GM12801 (cell line): ENCODE measurements around the gene CEMP1.

Source experiments
- CTCF ChIP-seq: IDR thresholded peaks from one replicate; pipeline ENCODE4 v1.5.1; 2011; ENCODE audit warnings: control low read depth; ENCODE audit not compliant: insufficient read length; ENCODE audit errors: extremely low read depth

The CEMP1 gene

GRCh38 chr16:2497695-2498484 lies 33.3 kb downstream of the CEMP1 start:
- no peak for TF ChIP-seq CTCF

- TF ChIP-seq CTCF, result no peak
Observed at GRCh38 chr16:2497116-2497630, 34.0 kb downstream of the CEMP1 start.

DNA sequence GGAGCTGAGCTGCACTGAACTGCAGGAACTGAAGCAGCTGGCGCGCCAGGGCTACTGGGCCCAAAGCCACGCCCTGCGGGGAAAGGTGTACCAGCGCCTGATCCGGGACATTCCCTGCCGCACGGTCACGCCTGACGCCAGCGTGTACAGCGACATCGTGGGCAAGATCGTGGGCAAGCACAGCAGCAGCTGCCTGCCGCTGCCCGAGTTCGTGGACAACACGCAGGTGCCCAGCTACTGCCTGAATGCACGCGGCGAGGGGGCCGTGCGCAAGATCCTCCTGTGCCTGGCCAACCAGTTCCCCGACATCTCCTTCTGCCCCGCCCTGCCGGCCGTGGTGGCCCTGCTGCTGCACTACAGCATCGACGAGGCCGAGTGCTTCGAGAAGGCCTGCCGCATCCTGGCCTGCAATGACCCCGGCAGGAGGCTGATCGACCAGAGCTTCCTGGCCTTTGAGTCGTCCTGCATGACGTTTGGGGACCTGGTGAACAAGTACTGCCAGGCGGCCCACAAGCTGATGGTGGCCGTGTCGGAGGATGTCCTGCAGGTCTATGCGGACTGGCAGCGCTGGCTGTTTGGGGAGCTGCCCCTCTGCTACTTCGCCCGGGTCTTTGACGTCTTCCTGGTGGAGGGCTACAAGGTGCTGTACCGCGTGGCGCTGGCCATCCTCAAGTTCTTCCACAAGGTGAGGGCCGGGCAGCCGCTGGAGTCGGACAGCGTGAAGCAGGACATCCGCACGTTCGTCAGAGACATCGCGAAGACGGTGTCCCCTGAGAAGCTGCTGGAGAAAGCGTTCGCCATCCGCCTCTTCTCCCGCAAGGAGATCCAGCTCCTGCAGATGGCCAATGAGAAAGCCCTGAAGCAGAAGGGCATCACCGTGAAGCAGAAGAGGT lies 34.7 kb downstream of the CEMP1 start:
- no peak for TF ChIP-seq CTCF

GRCh38 chr16:2495041-2495440 lies 36.2 kb downstream of the CEMP1 start:
- no peak for TF ChIP-seq CTCF

GRCh38 chr16:2494616-2495015 lies 36.6 kb downstream of the CEMP1 start:
- TF ChIP-seq CTCF, result no peak

GRCh38 chr16:2493605-2494004 lies 37.6 kb downstream of the CEMP1 start:
- no peak for TF ChIP-seq CTCF

DNA sequence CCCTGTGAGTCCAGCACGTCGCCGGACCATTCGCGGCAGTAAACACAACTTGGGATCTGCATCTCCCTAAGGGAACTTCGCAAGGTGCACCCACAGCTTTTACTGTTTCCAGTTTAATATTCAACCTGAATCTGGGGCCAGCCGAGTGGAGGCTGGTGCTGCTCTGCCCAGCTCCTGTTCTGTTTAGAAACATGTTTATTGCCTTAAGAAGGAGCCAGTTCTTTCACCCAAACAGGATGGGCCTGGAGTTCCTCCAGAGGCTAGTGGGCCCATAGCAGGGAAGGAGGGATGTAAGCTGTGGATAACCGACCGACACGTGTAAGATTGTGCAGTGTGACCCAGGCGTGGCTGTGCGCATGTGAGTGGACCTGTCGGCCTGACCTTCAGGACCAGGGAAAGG lies 38.9 kb downstream of the CEMP1 start:
- no peak for TF ChIP-seq CTCF
